ENCODE results near the gene SLC1A2.

SLC1A2 gene

GRCh38 chr11:35302398-35302797 lies 117.0 kb downstream of the SLC1A2 start:
- DNase-seq (ENCODE audit: low read depth in 3 of 3), result no peak

DNA sequence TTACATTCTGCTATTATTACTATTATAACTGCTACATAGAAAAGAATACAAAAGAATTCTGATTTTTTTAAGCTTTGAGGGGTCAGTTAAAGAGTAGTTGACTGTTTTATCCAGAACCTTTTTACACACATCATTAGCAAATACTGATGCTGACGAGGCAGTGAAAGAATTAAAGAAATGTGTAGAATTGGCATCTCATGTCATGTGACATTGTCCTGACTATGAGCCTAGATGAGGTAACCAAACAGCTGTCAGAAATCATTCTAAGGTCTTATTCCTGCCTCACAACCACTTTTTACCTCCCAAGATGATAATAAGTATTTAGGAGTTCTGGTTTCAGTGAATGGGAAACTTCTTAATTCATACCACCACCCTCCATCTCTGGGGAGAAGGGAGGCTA lies 121.0 kb downstream of the SLC1A2 start:
- DNase-seq (ENCODE audit: low read depth in 3 of 3), result no peak

GRCh38 chr11:35295751-35296150 lies 123.6 kb downstream of the SLC1A2 start:
- no peak for DNase-seq (ENCODE audit: low read depth in 3 of 3)

DNA sequence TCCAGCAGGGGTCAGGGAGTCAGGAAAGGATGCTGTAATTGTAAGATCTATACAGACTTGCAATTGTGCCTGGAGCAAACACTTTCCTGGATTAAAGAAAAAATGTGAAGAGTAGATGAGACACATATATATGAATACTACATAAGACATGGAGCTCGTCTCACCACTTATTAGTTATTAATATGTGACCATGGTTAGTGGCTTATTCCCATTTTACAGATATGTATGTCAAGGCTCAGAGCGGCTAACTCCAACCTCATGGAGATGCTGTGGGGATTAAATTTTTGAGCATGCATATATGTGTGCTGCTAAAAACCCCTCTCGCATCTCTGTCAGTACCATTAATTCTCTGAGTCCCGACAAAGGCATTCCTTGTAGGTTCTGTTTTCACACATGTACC lies 125.7 kb downstream of the SLC1A2 start:
- no peak for DNase-seq (ENCODE audit: low read depth in 3 of 3)

- DNase-seq (ENCODE audit: low read depth in 3 of 3), result no peak
Measured at GRCh38 chr11:35293035-35293434, 126.3 kb downstream of the SLC1A2 start.

GRCh38 chr11:35292279-35292678 lies 127.1 kb downstream of the SLC1A2 start:
- no peak for DNase-seq (ENCODE audit: low read depth in 3 of 3)

- DNase-seq (ENCODE audit: low read depth in 3 of 3), result no peak
Measured at GRCh38 chr11:35290876-35291275, 128.5 kb downstream of the SLC1A2 start.

- no peak for DNase-seq (ENCODE audit: low read depth in 3 of 3)
Measured at GRCh38 chr11:35289821-35290220, 129.5 kb downstream of the SLC1A2 start.

GRCh38 chr11:35288817-35289541 lies 130.4 kb downstream of the SLC1A2 start:
- DNase-seq (ENCODE audit: low read depth in 3 of 3), result no peak

- no peak for DNase-seq (ENCODE audit: low read depth in 3 of 3)
Measured at GRCh38 chr11:35288309-35288708, 131.0 kb downstream of the SLC1A2 start.

DNA sequence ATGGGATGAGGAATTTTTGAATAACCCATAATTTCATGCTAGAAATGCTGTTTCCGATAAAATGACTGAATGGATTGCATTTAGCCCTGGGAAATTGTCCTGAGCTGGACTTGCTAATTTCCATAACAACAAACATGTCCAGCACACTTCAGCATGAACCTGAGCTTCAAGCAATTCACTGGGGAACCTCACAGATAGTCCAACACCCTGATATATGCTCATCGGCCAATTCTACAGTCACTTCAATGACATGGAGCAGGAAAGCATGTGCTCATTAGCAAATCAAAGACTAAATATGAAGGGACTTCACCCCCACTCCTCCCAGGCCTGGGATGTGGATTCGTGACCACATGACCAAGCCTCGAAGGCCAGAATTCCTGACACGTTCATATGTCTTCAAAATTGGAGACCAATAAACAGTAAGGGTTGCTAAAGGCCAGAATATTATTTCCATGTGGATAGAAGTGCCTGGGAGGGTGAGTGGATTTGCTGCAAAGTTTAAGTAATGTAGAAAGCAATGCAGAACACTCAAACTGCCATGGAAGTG lies 131.9 kb downstream of the SLC1A2 start:
- no peak for DNase-seq (ENCODE audit: low read depth in 3 of 3)

DNA sequence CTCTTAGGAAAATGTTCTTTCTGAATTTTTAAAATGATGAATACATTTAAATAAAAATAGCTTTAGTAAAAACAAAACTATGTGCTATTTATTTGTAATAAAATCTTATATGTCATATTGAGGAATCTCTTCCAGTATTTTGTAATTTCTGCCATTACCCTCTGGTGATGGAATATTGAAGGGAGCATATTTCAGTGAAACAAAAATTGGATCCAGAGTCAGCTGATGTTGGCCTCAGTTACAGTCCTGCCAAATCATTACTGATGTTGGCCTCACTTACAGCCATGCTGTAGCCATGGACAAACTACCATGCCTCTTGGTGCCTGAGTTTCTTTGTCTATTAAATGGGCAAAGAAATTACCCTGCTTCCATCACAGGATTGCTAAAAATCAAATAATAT lies 133.2 kb downstream of the SLC1A2 start:
- no peak for DNase-seq (ENCODE audit: low read depth in 3 of 3)

DNA sequence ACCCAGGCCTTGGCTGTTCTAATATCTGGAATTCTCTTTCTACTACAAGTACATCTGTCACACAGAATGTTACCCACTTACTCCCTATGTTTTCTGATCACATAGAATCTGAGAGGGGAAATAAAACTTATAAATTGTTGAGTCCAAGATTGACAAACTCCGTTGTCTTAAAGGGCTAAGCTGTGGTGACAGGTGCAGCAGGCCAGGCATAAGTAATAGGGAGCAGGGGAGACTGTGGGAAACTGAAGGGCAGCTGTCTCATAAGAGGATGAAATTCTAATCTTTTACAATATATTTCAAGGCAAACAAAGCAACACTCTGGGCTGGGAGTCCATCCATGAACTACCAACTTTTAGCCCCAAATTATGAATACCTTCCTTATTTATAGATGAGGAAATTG lies 133.9 kb downstream of the SLC1A2 start:
- no peak for DNase-seq (ENCODE audit: low read depth in 3 of 3)

- no peak for DNase-seq (ENCODE audit: low read depth in 3 of 3)
Measured at GRCh38 chr11:35282221-35282882, 137.0 kb downstream of the SLC1A2 start.

DNA sequence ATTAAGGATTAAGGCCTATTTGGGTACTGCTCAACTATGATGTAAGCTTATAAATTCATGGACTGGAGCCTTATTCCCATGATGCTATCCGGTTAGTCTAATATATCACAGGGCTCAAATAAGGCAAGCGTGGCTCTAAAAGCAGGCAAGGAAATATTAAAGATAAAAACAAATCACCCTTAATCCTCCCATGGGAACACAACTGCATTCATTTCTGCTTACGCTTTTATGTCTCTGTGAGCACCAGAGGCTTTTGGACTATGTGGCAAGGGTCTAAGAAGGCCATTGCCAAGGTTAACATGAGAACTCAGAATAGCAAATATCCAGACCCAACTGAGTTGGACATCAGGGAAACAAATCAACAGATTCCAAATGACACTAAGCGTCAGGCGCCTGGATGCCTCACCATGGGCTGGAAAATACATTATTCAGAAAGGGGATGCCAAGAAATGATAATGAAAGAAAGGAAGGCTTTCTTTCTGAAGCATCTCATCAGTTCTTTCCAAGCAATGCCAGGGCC lies 138.1 kb downstream of the SLC1A2 start:
- DNase-seq (ENCODE audit: low read depth in 3 of 3), result no peak

DNA sequence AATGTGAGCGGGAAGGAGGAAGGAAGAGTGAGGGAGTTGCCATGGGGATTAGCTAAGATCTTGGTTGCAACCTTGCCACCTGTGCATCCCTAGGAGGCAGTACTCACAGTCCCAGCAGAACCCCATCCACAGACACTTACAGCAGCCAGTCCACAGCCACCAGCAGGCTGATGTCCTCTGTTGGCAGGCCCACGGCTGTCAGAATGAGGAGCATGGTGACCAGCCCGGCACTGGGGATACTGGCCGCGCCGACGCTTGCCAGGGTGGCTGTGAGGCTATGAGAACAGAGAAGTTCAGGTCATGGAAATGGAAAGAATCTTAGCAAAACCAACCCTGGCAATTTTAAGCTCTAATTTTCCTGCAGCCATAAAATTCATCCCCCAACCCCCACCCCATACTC lies 138.6 kb downstream of the SLC1A2 start:
- DNase-seq (ENCODE audit: low read depth in 3 of 3), result no peak

GRCh38 chr11:35277827-35278226 lies 141.5 kb downstream of the SLC1A2 start:
- DNase-seq (ENCODE audit: low read depth in 3 of 3), result no peak

DNA sequence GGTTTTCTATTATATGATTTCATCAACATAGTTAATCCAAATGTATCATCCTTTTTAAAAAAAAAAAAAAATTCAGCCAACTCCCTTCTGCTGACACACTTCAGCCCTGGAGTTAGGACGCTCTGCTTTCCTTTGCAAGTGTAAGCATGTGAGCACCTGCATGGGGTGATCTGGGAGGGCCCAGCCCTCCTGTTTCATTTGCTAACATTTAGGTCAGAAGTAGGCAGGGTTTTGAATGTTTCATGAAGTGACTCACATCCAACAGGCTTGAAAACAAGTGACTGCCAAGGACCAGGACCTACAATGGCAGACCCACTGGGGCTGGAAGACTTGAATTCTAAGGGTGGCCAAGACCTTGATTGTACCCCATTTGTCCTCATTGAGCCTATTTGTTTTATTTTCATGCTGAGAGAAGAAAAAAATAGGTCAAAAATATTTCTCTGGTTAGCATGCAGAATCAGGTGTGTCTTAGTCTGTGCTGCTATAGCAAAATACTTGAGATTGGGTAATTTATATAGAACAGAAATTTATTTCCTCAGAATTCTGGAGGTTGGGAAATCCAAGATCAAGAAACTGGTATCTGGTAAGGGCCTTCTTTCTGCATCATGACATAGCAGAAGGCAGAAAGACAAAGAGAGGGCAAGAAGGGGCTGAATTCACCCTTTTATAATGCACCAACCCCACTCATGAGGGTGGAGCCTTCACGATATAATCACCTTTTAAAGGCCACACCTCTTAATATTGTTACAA lies 142.8 kb downstream of the SLC1A2 start:
- DNase-seq (ENCODE audit: low read depth in 3 of 3), result peak in 2 of 3 donors; percentile 5 to 25

DNA sequence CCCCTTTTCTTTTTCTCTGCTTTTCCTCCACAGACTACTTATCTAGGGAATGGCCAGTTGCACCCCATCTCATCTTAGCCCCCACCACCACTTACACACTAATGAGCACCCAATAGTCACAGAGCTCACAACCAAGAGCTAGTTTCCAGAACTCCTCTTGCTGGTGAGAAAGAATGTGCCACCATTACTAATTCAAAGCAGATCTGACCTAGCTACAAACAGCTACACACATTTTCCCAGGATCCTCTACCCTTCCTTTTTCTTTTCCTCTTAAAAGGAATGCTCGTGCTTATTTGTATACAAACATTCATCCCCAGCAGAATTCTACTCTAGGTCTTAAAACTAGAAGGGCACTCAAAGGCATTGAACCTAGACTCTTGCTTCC lies 143.6 kb downstream of the SLC1A2 start:
- DNase-seq (ENCODE audit: low read depth in 3 of 3), result no peak

DNA sequence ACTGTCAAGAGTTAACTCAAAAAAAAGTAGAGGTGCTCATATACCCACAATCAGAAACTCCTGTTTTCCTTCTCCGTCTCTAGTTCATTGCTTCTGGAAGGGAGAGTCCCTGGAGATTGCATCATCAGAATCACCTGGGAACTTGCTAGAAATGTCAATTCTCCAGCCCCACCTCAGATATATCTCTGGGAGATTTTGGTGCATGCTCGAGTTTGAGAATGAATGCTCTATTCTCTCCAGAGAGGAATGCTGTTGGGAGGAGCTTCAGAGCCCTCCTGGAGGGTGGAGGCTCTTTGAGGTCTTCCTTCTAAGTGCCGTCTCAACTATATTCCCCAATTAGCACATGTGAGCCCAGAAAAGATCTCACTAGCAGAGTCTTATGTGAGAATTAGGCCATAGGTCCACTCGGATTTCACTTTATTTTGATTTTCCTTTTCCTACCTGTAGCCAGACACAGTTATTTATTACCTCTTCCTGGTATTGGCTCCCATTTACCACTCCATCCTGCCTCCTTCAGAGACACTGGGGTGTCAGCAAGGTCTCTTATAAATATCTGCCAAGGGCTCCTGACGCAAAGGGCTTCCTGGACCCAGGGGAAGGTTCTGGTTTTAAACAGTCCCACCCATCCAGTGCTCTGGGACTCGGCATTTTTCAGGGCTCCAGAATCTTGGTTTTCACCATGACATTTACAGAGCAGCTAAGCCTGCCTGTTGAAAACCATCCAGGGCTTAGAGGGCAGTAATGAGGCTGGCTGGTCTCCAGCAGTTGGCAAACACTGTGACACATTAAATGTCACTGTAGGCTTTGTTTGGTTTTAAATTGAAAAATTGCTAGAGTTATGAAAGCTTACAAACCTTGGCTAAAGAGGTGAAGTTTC lies 144.2 kb downstream of the SLC1A2 start:
- no peak for DNase-seq (ENCODE audit: low read depth in 3 of 3)

DNA sequence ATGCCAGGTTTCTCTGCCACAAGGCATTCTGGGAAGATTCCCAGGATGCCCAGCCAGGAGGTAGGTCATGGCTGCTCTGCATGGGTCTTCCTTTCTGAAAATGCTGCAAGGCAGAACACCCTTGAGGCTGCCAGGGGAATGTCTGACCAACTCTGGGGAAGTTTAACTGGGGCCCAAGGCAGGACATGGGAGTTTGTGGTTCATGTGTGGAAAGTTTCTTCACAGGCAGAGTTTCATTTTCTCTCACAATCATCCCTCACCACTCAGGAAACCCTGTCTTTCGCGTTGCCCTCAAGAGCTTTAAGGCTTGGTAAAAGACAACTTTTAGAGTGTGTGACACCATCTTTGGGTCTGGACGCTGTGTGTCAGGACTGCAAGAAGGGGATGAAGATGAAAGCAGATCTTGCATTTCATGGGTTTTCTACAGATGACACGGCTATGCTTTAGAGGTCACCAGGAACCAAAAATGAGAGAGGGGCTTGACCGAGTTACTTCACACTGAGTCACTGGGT lies 146.9 kb downstream of the SLC1A2 start:
- DNase-seq (ENCODE audit: low read depth in 3 of 3), result peak; percentile 27 to 35 (median 34)

All from stimulated activated CD4-positive, alpha-beta T cell treated with anti-CD3 and anti-CD28 coated beads, TNF-alpha, amount 100 ng/mL, for 48 hours (primary cell).